T-helper 17 cell (primary cell): ENCODE results near the gene PLEKHS1. TPM values are rescaled to one million over a fixed set of nuclear protein-coding genes. Genes with fewer than 3 reads are reported as not detected.

ENCODE experiments used
- ATAC-seq: fragments of 150-1000 bp; cut with Tn5 transposase; 2 replicates; pipeline ENCODE4 v1.10.0; 2021; ENCODE audit warnings: mild to moderate bottlenecking, moderate library complexity
- DNase-seq, 3 donors: peaks; one replicate each; pipeline versions ENCODE4 v3.0.0 to v3.0.0-alpha.2; 2020 to 2021
- H3K9me3 ChIP-seq: one replicate; pipeline ENCODE4 v1.7.0; 2013; ENCODE audit warnings: low read length, mild to moderate bottlenecking; ENCODE audit not compliant: control insufficient read depth, poor library complexity, severe bottlenecking
- H3K27ac Mint-ChIP-seq: one replicate; pipeline ENCODE4 v1.8.0; 2022; ENCODE audit warnings: mild to moderate bottlenecking, moderate library complexity, mixed read lengths
- H3K27me3 Mint-ChIP-seq: one replicate; pipeline ENCODE4 v1.8.0; 2022; ENCODE audit warnings: mixed read lengths
- H3K36me3 Mint-ChIP-seq: one replicate; pipeline ENCODE4 v1.8.0; 2022; ENCODE audit warnings: low read depth, mixed read lengths
- H3K4me1 Mint-ChIP-seq: one replicate; pipeline ENCODE4 v1.8.0; 2022; ENCODE audit warnings: mild to moderate bottlenecking, mixed read lengths
- H3K4me3 Mint-ChIP-seq: one replicate; pipeline ENCODE4 v1.8.0; 2022; ENCODE audit warnings: mild to moderate bottlenecking, moderate library complexity, mixed read lengths
- total RNA-seq, 4 donors: library from RNA in 2 of 4; stranded (reverse) in 2 of 4; gene quantifications; one replicate each; pipeline ENCODE4 v1.2.3 and lab custom pipeline; 2022 to 2026

Gene PLEKHS1
- total RNA-seq, 2 donors from 2014 or later, result 0.13 TPM; not detected in 1

DNA sequence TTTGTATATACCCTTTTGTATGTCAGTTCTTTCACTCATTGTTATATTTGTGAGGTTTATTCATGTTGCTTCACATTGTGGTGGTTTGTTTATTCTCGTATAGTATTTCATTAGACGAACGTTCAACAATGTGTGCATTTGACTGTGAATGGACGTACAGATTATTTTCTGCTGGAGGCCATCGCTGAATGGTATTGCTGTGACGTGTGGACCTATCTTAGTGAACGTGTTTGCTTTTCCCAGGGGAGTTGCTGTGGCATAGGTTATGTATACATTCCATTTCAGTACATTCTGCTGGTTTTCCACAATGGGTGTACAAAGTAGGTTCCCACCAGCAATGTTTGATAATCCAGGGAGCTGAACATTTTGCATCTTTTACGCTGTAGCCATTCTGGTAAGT is 31.1 kb upstream of the PLEKHS1 start:
- Mint-ChIP-seq H3K4me3 (no peak overlapping the region), H3K4me1 (peaks cover 2% of the 10 kb centered on the region), H3K36me3 (peaks cover 6% of the 10 kb centered on the region), H3K27ac (no peak overlapping the region), H3K27me3 (no peaks in the 10 kb centered on the region)
- no peaks in the 10 kb centered on the region for H3K9me3 ChIP-seq
- DNase-seq (no peak), ATAC-seq (no peak)

DNA sequence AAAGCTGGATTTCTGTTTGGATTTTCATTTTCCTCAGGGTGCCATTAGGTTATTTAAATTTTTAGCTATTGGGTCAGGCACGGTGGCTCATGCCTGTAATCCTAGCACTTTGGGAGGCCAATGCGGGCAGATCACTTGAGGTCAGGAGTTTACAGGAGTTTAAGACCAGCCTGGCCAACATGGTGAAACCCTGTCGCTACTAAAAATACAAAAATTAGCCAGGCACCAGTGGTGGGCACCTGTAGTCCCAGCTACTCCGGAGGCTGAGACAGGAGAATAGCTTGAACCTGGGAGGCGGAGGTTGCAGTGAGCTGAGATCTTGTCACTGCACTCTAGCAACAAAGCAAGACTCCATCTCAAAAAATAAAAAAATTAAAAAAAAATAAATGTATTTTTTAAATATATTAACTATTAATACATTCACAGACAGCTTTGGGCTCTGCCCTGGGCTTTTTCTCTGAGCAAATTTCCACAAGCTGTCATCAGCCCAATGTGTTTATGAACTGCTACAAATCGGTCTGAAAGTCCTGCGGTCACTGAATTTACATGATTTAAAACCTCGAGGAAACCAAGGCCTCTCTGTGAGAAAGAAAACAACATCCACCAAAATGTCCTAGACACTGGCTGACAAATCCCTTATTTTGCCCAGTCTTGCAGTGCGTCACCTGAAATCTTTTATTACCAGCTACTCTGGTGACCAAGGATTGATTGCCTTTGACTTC is 19.2 kb upstream of the PLEKHS1 start:
- H3K9me3 ChIP-seq, result no peaks in the 10 kb centered on the region
- DNase-seq (no peak), ATAC-seq (no peak)
- Mint-ChIP-seq H3K4me3 (no peak overlapping the region), H3K27me3 (no peaks in the 10 kb centered on the region), H3K4me1 (peaks cover 2% of the 10 kb centered on the region), H3K36me3 (peaks cover 3% of the 10 kb centered on the region), H3K27ac (no peak overlapping the region)

DNA sequence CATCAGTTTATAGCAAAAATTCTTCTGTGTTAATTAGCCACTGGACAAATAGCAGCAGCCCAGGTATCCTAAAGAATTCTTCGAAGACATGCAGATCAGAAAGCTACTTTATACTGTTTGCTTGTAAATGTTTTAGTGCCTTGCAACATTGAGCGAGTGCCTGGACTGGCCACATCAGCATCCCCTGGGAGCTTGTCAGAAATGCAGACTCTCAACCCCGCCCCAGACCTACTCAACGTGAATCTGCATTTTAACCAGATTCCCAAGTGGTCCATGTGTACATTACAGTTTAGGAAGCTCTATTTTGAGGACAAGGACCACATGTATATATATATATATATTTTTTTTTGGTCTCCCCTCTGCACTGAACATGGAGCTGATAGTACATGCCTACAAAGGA is 18.5 kb upstream of the PLEKHS1 start:
- no peaks in the 10 kb centered on the region for H3K9me3 ChIP-seq
- Mint-ChIP-seq H3K27ac (no peak overlapping the region), H3K36me3 (peaks cover 2% of the 10 kb centered on the region), H3K4me3 (no peak overlapping the region), H3K27me3 (no peaks in the 10 kb centered on the region), H3K4me1 (peaks cover 2% of the 10 kb centered on the region)
- ATAC-seq (no peak), DNase-seq (no peak)

DNA sequence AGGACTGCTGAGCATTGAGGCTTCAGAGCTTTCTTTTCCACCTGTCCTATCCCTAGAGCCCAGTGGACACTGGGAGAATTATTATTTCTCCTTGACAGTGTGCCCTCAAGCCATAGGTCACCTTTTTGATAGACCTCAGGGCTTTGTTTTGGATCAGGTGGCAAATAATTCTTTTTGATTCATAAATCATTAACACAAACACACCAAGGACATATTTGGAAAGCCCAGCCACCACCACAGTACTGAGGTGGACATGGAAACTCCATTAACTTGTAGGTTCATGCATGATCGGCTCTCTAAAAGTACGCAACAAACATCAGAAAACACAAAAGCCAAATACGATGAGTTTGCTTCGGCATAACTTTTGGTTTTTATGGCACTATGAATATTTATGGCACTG is 17.8 kb upstream of the PLEKHS1 start:
- ATAC-seq (no peak), DNase-seq (no peak)
- no peaks in the 10 kb centered on the region for H3K9me3 ChIP-seq
- H3K36me3 Mint-ChIP-seq, result peaks cover 2% of the 10 kb centered on the region
- peaks cover 2% of the 10 kb centered on the region for H3K4me1 Mint-ChIP-seq
- peaks cover 3% of the 10 kb centered on the region for H3K27me3 Mint-ChIP-seq
- H3K27ac Mint-ChIP-seq, result no peak overlapping the region
- H3K4me3 Mint-ChIP-seq, result no peak overlapping the region

GRCh38 chr10:113735913-113736312 is 15.6 kb upstream of the PLEKHS1 start:
- H3K4me3 Mint-ChIP-seq, result no peak overlapping the region
- H3K27me3 Mint-ChIP-seq, result peaks cover 6% of the 10 kb centered on the region
- peaks cover 2% of the 10 kb centered on the region for H3K4me1 Mint-ChIP-seq
- ATAC-seq, result no peak
- H3K27ac Mint-ChIP-seq, result no peak overlapping the region
- H3K9me3 ChIP-seq, result no peaks in the 10 kb centered on the region
- no peaks in the 10 kb centered on the region for H3K36me3 Mint-ChIP-seq
- DNase-seq, result no peak

- H3K4me3 Mint-ChIP-seq, result no peak overlapping the region
- no peak overlapping the region for H3K27ac Mint-ChIP-seq
- no peaks in the 10 kb centered on the region for H3K9me3 ChIP-seq
- DNase-seq (no peak), ATAC-seq (no peak)
- H3K4me1 Mint-ChIP-seq, result peaks cover 2% of the 10 kb centered on the region
- no peaks in the 10 kb centered on the region for H3K36me3 Mint-ChIP-seq
- peaks cover 6% of the 10 kb centered on the region for H3K27me3 Mint-ChIP-seq
These were observed 14.9 kb upstream of the PLEKHS1 start for GRCh38 chr10:113736576-113736975.

- ATAC-seq (no peak), DNase-seq (no peak)
- H3K36me3 Mint-ChIP-seq, result no peaks in the 10 kb centered on the region
- H3K27me3 Mint-ChIP-seq, result peaks cover 7% of the 10 kb centered on the region
- H3K27ac Mint-ChIP-seq, result no peak overlapping the region
- H3K9me3 ChIP-seq, result no peaks in the 10 kb centered on the region
- H3K4me3 Mint-ChIP-seq, result no peak overlapping the region
- H3K4me1 Mint-ChIP-seq, result peaks cover 2% of the 10 kb centered on the region
These were observed 12.5 kb upstream of the PLEKHS1 start for GRCh38 chr10:113739031-113739430.

DNA sequence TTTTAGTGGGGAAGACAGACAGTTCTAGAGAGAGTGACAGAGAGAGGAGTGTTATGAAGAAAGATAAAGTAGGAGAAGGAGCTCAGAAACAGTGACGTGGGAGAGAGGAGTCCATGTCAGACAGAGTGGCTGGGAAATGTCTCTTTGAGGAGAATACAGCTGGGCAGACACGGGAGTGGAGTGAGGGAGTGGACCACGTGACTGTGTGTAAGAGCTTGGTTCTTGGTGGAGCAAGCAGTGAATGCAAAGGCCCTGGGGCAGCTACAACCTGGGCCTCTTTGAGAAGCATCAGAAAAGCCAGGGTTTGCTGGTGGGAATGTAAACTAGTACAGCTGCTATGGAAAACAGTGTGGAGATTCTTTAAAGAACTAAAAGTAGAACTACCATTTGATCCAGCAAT is 11.9 kb upstream of the PLEKHS1 start:
- Mint-ChIP-seq H3K27ac (no peak overlapping the region), H3K36me3 (no peaks in the 10 kb centered on the region), H3K27me3 (peaks cover 12% of the 10 kb centered on the region), H3K4me3 (no peak overlapping the region), H3K4me1 (no peaks in the 10 kb centered on the region)
- DNase-seq (no peak), ATAC-seq (no peak)
- H3K9me3 ChIP-seq, result no peaks in the 10 kb centered on the region

DNA sequence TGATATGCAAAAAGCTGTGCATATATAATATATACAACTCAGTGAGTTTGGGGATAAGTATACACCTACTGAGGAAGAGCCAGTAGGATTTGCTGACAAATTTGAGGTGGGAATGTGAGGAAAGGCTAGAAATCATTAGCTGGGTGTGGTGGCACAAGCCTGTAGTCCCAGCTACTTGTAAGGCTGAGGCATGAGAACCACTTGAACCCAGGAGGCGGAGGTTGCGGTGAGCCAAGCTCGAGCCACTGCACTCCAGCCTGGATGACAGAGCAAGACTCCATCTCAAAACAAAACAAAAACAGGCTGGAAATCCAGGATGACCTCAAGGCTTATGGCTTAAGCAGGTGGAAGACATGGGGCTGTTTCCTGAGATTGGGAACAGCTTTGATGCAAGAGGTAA is 10.6 kb upstream of the PLEKHS1 start:
- Mint-ChIP-seq H3K4me1 (no peaks in the 10 kb centered on the region), H3K4me3 (no peak overlapping the region), H3K36me3 (no peaks in the 10 kb centered on the region), H3K27me3 (peaks cover 16% of the 10 kb centered on the region), H3K27ac (no peak overlapping the region)
- H3K9me3 ChIP-seq, result no peaks in the 10 kb centered on the region
- ATAC-seq, result no peak
- DNase-seq, result no peak

GRCh38 chr10:113742466-113742865 is 9.0 kb upstream of the PLEKHS1 start:
- H3K9me3 ChIP-seq, result no peaks in the 10 kb centered on the region
- DNase-seq (no peak), ATAC-seq (no peak)
- Mint-ChIP-seq H3K27me3 (peaks cover 16% of the 10 kb centered on the region), H3K4me3 (no peak overlapping the region), H3K27ac (no peak overlapping the region), H3K4me1 (no peaks in the 10 kb centered on the region), H3K36me3 (no peaks in the 10 kb centered on the region)

- Mint-ChIP-seq H3K27ac (no peak overlapping the region), H3K4me3 (no peak overlapping the region), H3K36me3 (no peaks in the 10 kb centered on the region), H3K4me1 (no peaks in the 10 kb centered on the region), H3K27me3 (peaks cover 13% of the 10 kb centered on the region)
- no peak for ATAC-seq
- no peaks in the 10 kb centered on the region for H3K9me3 ChIP-seq
- DNase-seq, result no peak
These were observed 7.9 kb upstream of the PLEKHS1 start for GRCh38 chr10:113743594-113743993.

DNA sequence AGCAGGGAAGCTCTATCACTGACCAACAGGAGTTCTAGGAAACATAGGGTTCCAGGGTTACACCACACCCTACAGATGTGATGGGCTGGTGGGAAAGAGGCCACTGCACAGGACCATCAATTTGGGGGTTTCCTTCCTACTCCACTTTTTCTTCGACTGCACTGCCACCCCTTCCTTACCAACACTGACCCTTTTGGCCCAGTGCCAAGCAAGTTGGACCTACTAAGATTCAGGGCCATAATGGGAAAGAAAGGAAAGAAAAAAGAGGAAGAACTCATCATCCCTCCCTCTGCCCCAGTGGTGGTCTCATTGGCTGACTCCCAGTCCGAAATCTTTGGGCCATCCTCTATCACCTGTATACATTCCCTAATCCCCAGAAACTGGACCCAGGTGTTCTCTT is 6.1 kb upstream of the PLEKHS1 start:
- peaks cover 16% of the 10 kb centered on the region for H3K27me3 Mint-ChIP-seq
- no peaks in the 10 kb centered on the region for H3K36me3 Mint-ChIP-seq
- no peak overlapping the region for H3K4me3 Mint-ChIP-seq

DNA sequence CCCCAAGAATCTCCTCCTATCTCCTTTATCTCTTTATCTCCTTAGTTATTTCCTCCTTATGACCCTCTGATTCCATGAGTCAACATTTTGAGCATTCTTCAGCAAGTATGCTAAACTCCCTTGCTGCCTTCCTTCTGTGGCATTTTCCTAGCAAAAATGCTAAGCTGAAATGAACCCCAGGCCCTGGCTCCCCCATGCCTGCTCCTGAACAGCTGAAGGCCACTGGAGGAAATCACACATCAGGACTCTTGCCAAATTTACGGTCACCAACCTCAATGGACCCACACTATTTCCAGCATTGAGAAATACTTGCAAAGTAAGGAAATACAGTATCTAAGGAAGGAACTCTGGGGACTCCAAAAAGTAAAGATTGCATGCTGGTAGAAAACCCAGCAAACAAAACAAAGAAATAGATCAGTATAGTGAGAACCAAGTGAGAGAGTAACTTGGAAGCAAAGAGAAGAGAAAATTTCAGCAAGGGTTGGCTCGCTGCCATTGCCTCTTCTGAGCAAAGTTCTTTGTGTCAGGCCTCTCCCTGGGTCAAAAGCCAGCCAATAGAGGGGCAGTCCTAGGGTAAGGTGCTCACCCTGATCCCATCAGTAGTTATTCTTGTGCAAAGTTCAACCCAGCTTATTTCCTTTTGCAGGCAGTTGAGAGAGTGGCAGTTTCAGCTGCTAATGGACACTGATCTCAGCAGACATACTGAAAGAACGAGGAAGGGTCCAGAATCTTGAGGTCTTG is 5.1 kb upstream of the PLEKHS1 start:
- Mint-ChIP-seq H3K36me3 (no peaks in the 10 kb centered on the region), H3K27ac (no peak overlapping the region), H3K27me3 (peaks cover 22% of the 10 kb centered on the region), H3K4me3 (no peak overlapping the region), H3K4me1 (no peaks in the 10 kb centered on the region)
- no peak for ATAC-seq
- DNase-seq, result no peak
- H3K9me3 ChIP-seq, result no peaks in the 10 kb centered on the region

More for the DNA sequence above, 6.1 kb upstream of the PLEKHS1 start:
- ATAC-seq (no peak), DNase-seq (no peak)
- Mint-ChIP-seq H3K27ac (no peak overlapping the region), H3K4me1 (no peaks in the 10 kb centered on the region)
- no peaks in the 10 kb centered on the region for H3K9me3 ChIP-seq

DNA sequence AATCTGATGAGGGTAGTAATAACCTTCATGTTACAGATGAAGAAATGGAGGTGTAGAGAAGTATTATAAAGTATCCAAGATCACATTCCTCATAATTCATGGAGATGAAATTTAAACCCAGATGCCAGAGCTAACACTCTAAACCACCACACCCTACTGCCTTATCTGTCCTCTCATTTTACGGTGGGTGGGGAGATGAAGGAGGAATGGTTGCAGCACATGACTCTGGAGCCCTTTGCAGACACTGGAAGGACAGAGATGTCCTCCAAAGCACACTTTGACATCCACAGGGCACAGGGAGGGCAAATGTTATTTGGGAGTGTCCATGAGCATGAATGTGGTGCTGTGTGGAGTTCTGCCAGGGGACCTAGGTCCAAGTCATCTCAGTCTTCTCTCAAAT is 1.1 kb downstream of the PLEKHS1 start:
- H3K27ac Mint-ChIP-seq, result no peak overlapping the region
- no peak for ATAC-seq
- no peaks in the 10 kb centered on the region for H3K36me3 Mint-ChIP-seq
- peaks cover 2% of the 10 kb centered on the region for H3K4me1 Mint-ChIP-seq
- no peaks in the 10 kb centered on the region for H3K9me3 ChIP-seq
- H3K4me3 Mint-ChIP-seq, result no peak overlapping the region
- H3K27me3 Mint-ChIP-seq, result peaks cover 48% of the 10 kb centered on the region
- DNase-seq, result no peak
